ENCODE results near the gene COL18A1. TPM values are rescaled to one million over a fixed set of nuclear protein-coding genes. Genes with fewer than 3 reads are reported as not detected.
"Not testable (repeated sequence)": the region's sequence is repeated elsewhere in the genome, so short reads cannot be mapped to it uniquely, and the experiment has no call there.

Gene COL18A1
- total RNA-seq, 8 experiments from 2014 or later: 1.6 to 341 (median 7.1) TPM

DNA sequence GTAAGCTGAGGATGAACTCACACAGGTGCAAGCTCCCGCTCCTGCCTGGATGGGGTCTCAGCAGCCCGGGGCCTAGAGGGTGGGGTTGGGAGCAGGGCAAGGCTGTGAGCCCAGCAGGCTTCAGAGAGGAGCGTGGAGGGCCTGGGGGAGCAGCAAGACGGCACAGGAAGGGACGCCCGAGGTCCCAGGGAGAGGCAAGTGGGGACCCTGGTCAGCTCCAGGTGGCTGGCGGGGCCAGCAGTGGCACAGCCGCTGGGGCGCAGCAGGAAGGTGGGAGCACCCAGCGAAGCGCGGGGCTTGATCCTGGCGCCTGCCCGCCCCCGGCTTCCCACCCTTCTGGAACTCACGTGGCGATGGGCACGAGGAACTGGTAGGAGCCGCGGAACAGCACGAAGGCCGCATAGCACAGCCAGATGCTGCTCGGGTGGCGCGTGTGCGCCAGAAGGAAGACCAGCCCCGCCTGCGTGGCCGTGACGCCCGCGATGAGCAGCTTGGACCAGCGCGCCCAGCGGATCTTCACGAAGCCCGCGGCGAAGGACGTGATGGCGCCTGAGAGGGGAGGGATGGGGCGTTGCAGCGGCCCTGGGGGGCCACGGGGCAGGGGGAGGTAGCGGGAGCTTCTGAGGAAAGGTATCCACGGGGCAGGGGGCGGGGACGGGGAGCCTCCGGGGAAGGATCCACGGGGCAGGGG is 125.6 kb downstream of the COL18A1 start:
- 80 to 94% (median 90%) methylated on average over 2 of the region's 50 CpGs; no CpG with 5 or more reads in 7 of the 10 experiments for WGBS, 10 experiments
- ATAC-seq (replicated peaks in 6 of 8): no peak
- no peak overlapping the region for H3K27ac ChIP-seq
- H3K4me1 ChIP-seq (replicated peaks in 1 of 2): peaks cover 19 to 22% of the 10 kb centered on the region in 2 donors
- H3K4me3 ChIP-seq: no peak overlapping the region
- in situ Hi-C loops (cut with MboI; ENCODE audit: low pct_unique_long_range_greater_than_20kb in 2 of 9, low sequenced_read_pairs in 9 of 9, unreplicated experiment in 9 of 9): no loop called here

GRCh38 chr21:45531114-45531392 is 126.1 kb downstream of the COL18A1 start:
- H3K27ac ChIP-seq; in situ Hi-C loops (cut with MboI; ENCODE audit: low pct_unique_long_range_greater_than_20kb in 2 of 9, low sequenced_read_pairs in 9 of 9, unreplicated experiment in 9 of 9); ATAC-seq (replicated peaks in 6 of 8); H3K4me3 ChIP-seq: not testable (repeated sequence)
- H3K4me1 ChIP-seq (replicated peaks in 1 of 2): peaks cover 19 to 22% of the 10 kb centered on the region in 2 donors
- WGBS, 10 experiments: no CpG with 5 or more reads among the region's 17 CpGs

- Histone ChIP-seq H3K27ac (no peak overlapping the region), H3K4me3 (no peak overlapping the region), H3K4me1 (replicated peaks in 1 of 2) (peaks cover 19 to 22% of the 10 kb centered on the region in 2 donors)
- in situ Hi-C loops (cut with MboI; ENCODE audit: low pct_unique_long_range_greater_than_20kb in 2 of 9, low sequenced_read_pairs in 9 of 9, unreplicated experiment in 9 of 9): no loop called here
- ATAC-seq (replicated peaks in 6 of 8): no peak
- 90 to 100% (median 95%) methylated on average over 2 to 26 of the region's 76 CpGs; no CpG with 5 or more reads in 3 of the 10 experiments for WGBS, 10 experiments
These were observed 126.6 kb downstream of the COL18A1 start for GRCh38 chr21:45531393-45532215.

DNA sequence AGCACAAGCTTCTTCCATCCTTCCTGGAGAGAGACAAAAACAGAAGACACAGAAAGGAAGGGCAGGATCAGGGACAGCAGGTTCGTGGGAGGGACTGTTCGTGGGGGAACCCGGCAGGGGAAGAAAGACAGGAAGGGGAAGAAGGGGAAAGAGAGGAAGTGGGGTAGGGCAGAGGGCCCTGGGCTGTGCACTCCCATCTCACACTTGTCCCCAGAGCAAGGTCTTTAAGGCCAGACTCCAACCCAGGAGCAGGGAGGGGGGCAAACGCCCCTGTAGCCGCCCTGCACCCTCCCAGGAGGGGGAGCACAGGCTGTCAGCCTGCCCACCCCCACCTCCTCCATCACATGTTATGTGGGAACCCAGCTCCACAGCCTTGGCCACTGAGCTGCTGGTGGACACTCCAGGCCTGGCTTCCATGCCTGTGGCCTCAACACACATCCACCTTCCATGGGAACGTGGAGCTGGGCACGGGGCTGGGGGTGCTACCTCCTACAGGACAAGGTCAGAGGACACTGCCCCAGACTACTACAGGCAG is 127.9 kb downstream of the COL18A1 start:
- no peak for ATAC-seq (replicated peaks in 6 of 8)
- Histone ChIP-seq H3K4me1 (replicated peaks in 1 of 2) (peaks cover 19 to 22% of the 10 kb centered on the region in 2 donors), H3K4me3 (no peak overlapping the region), H3K27ac (no peak overlapping the region)
- no CpG with 5 or more reads among the region's 7 CpGs for WGBS, 10 experiments
- in situ Hi-C loops (cut with MboI; ENCODE audit: low pct_unique_long_range_greater_than_20kb in 2 of 9, low sequenced_read_pairs in 9 of 9, unreplicated experiment in 9 of 9): no loop called here

- WGBS, 10 experiments: 0% methylated on average over 1 of the region's 12 CpGs; no CpG with 5 or more reads in 9 of the 10 experiments
- Histone ChIP-seq H3K4me1 (replicated peaks in 1 of 2) (peaks cover 19 to 22% of the 10 kb centered on the region in 2 donors), H3K27ac (peak overlapping the region in 1 of 2 donors; percentile 25), H3K4me3 (no peak overlapping the region)
- no peak for ATAC-seq (replicated peaks in 6 of 8)
- in situ Hi-C loops (cut with MboI; ENCODE audit: low pct_unique_long_range_greater_than_20kb in 2 of 9, low sequenced_read_pairs in 9 of 9, unreplicated experiment in 9 of 9): no loop called here
These were observed 128.4 kb downstream of the COL18A1 start for GRCh38 chr21:45533361-45533845.

DNA sequence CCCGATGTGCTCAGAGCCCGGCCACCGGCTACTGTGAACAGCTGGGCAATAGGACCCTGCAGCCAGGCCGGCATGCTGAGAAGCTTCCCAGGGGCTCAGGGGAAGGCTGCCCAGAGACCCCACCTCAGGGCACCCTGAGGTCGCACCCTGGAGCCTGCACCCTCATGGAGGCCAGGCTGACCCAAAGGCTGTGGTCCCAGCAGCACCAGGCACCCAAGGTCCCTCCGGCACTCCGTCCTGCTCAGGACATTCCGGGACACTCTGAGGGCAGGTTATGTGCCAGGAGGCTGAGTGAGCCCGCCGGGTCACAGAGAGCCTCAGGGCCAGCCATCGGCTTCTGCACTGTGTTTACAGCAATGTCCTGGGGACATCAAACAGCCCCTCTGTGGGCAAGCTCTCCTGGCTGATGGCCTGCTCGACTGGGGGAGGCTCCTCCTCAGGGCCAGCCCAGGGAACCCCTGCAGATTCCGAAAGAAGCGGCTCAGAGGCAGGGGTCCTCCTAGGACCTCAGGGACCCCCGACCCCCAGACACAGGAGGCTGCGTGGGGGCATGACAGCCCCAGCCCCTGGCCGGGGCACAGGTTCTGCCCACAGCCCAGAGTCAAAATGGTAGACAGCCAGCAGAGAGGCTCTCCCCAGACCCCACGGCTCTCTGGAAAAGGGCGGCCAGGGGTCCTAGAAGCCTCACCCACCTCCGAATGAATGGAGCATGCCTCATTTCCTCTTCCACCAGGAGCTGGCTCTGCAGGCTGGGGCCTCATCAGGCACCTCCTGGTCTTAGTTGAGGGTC is 129.1 kb downstream of the COL18A1 start:
- WGBS, 10 experiments: 60 to 96% (median 83%) methylated on average over 2 to 6 of the region's 20 CpGs; no CpG with 5 or more reads in 5 of the 10 experiments
- Histone ChIP-seq H3K4me1 (replicated peaks in 1 of 2) (peaks cover 19 to 22% of the 10 kb centered on the region in 2 donors), H3K4me3 (no peak overlapping the region), H3K27ac (peak overlapping the region; percentile 25 to 42)
- in situ Hi-C loops (cut with MboI; ENCODE audit: low pct_unique_long_range_greater_than_20kb in 2 of 9, low sequenced_read_pairs in 9 of 9, unreplicated experiment in 9 of 9): no loop called here
- ATAC-seq (replicated peaks in 6 of 8): no peak

DNA sequence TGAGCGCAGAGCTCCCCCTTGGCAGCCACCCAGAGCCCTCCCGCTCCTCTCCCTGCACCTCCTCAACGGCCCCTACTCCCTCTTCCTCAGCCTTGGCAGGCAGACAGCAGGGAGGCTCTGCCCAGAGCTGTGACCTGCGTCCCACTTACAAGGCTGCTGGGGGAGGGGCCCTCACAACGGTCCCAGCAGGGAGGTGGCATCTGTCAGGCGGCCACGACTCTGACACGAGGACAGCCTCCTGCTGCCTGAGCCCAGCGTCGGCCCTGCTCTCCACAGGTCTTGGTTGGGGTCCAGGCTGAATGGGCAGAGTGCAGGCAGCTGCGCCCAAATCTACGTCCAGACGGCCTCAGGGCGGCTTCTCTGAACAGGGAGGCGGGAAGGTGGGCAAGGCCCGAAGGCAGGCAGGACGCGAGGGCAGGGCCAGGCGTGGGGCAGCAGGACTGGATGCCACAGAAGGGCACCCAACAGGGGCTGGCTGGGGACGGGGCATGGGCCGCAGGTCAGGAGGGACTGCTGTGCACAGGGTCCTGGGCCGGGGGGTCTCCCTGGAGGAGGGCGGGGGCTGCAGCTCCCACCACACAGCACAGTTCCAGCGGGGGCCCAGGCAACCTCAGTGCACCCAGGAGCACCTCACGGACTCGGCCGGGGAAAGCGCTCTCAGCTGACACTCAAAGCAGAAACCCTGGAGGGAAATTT is 129.8 kb downstream of the COL18A1 start:
- in situ Hi-C loops (cut with MboI; ENCODE audit: low pct_unique_long_range_greater_than_20kb in 2 of 9, low sequenced_read_pairs in 9 of 9, unreplicated experiment in 9 of 9): no loop called here
- no peak overlapping the region for H3K4me3 ChIP-seq
- WGBS, 10 experiments: 0 to 81% (median 20%) methylated on average over 1 to 6 of the region's 28 CpGs; no CpG with 5 or more reads in 7 of the 10 experiments
- peak in 5 of 8 experiments; percentile 95 to 96 (median 96) for ATAC-seq (replicated peaks in 6 of 8)
- H3K4me1 ChIP-seq (replicated peaks in 1 of 2): peaks cover 19 to 22% of the 10 kb centered on the region in 2 donors
- peak overlapping the region; percentile 66 to 72 for H3K27ac ChIP-seq

DNA sequence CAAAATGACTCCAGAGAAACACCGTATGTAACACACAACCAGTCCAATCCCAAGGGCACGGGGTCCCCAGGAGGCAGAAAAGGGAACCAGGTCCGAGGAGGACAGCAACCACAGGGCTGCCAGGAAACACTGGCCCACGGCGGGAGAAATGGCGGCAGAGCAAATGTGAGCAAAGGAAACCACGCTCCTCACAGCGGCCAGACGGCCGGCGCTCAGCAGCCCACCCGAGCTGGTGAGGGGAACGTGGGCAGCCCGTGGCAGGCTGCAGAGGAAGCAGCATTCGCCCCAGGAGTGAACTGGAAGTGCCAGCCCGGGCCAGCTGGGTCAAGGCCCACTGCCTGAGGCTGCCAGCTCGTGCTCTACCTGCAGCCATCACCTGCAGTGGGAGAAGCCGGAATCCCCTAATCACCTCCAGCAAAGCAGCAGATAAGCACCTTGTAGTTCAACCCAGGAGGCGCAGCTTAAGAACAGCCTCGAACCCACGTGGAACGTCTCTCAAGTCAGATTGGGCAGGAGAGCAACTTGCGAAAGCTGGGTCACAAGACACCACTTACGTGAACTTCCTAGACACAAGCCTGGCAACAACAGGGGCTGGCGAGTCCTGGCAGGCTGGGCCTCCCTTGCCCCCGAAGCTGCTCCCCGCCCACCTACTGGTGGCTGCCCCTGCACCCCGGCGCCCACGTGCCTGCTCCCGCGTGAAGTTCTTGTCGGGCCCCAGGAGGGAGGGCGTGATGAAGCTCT is 130.5 kb downstream of the COL18A1 start:
- in situ Hi-C loops (cut with MboI; ENCODE audit: low pct_unique_long_range_greater_than_20kb in 2 of 9, low sequenced_read_pairs in 9 of 9, unreplicated experiment in 9 of 9): no loop called here
- peak overlapping the region; percentile 66 to 72 for H3K27ac ChIP-seq
- H3K4me1 ChIP-seq (replicated peaks in 1 of 2): peaks cover 19 to 23% of the 10 kb centered on the region in 2 donors
- WGBS, 10 experiments: 93 to 95% methylated on average over 8 to 16 of the region's 34 CpGs; no CpG with 5 or more reads in 8 of the 10 experiments
- no peak overlapping the region for H3K4me3 ChIP-seq
- no peak for ATAC-seq (replicated peaks in 6 of 8)

GRCh38 chr21:45536301-45537081 is 131.5 kb downstream of the COL18A1 start:
- in situ Hi-C loops (cut with MboI; ENCODE audit: low pct_unique_long_range_greater_than_20kb in 2 of 9, low sequenced_read_pairs in 9 of 9, unreplicated experiment in 9 of 9): no loop called here
- no peak overlapping the region for H3K27ac ChIP-seq

GRCh38 chr21:45537111-45537745 is 132.3 kb downstream of the COL18A1 start:
- Histone ChIP-seq H3K27ac (no peak overlapping the region), H3K4me1 (replicated peaks in 1 of 2) (peaks cover 27 to 34% of the 10 kb centered on the region in 2 donors), H3K4me3 (no peak overlapping the region)
- in situ Hi-C loops (cut with MboI; ENCODE audit: low pct_unique_long_range_greater_than_20kb in 2 of 9, low sequenced_read_pairs in 9 of 9, unreplicated experiment in 9 of 9): no loop called here
- no peak for ATAC-seq (replicated peaks in 6 of 8)
- 96% methylated on average over 4 of the region's 37 CpGs; no CpG with 5 or more reads in 9 of the 10 experiments for WGBS, 10 experiments

More at GRCh38 chr21:45536301-45537081, 131.5 kb downstream of the COL18A1 start:
- Histone ChIP-seq H3K4me1 (replicated peaks in 1 of 2) (peaks cover 27 to 32% of the 10 kb centered on the region in 2 donors), H3K4me3 (no peak overlapping the region)
- no peak for ATAC-seq (replicated peaks in 6 of 8)
- 91 to 100% (median 100%) methylated on average over 1 to 13 of the region's 31 CpGs; no CpG with 5 or more reads in 3 of the 10 experiments for WGBS, 10 experiments
